Effector memory CD4-positive, alpha-beta T cell (primary cell): ENCODE results near the gene SLAMF6.

ENCODE experiments used
- DNase-seq, 3 donors: peaks; one replicate each; pipeline ENCODE4 v3.0.0-alpha.2; 2020
- H3K27ac ChIP-seq: 2 replicates; pipeline ENCODE4 v1.7.0; 2013; ENCODE audit warnings: mild to moderate bottlenecking, low read length, moderate library complexity; ENCODE audit not compliant: insufficient read depth, poor library complexity, severe bottlenecking
- H3K27me3 ChIP-seq: replicated peaks from 2 replicates; pipeline ENCODE4 v1.7.0; 2013; ENCODE audit warnings: mild to moderate bottlenecking, low read length; ENCODE audit not compliant: insufficient read depth, control insufficient read depth, poor library complexity, severe bottlenecking
- H3K36me3 ChIP-seq: 2 replicates; pipeline ENCODE4 v1.7.0; 2013; ENCODE audit warnings: mild to moderate bottlenecking, low read length, moderate library complexity; ENCODE audit not compliant: control insufficient read depth, insufficient read depth
- H3K4me1 ChIP-seq: 2 replicates; pipeline ENCODE4 v1.7.0; 2013; ENCODE audit warnings: low read length, mild to moderate bottlenecking; ENCODE audit not compliant: control insufficient read depth, insufficient read depth, poor library complexity, severe bottlenecking
- H3K4me3 ChIP-seq: 2 replicates; pipeline ENCODE4 v1.7.0; 2013; ENCODE audit warnings: low read length, low read depth, mild to moderate bottlenecking; ENCODE audit not compliant: insufficient read depth, poor library complexity, severe bottlenecking
- H3K9me3 ChIP-seq: 2 replicates; pipeline ENCODE4 v1.7.0; 2013; ENCODE audit warnings: mild to moderate bottlenecking, low read length, moderate library complexity; ENCODE audit not compliant: control insufficient read depth

SLAMF6 gene

DNA sequence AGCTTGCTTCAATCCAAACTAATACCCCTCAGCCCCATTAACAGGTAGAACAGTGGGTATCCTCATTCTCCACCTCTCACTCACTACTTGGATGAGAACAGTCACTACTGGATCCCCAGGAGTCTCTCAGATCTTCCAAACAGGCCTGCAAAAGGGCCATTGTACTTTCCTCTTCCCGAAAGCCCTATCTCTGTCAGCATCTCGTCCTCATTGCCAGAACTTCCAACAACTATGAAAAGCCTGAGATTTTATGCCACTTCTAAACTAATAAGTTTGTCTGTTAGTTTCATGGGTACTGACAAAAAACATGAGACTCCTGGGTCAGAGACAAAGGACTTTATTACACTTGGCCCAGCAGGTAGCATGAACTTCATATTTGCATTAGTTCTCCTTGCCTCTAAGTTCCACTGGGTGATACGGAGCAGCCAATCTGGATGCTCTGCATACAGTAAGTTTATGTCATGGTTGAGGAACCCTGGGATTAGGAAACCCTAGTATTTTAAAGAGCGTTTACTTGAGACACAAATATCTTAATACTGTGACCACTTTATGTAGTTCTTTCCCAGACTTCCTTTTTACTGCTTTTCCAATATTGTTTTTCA is 84.6 kb downstream of the SLAMF6 start:
- H3K4me1 ChIP-seq = peaks cover 11% of the 10 kb centered on the region
- no peaks in the 10 kb centered on the region for H3K9me3 ChIP-seq
- no peaks in the 10 kb centered on the region for H3K27me3 ChIP-seq
- H3K36me3 ChIP-seq = no peaks in the 10 kb centered on the region
- DNase-seq = no peak
- peak overlapping the region; percentile 74 for H3K27ac ChIP-seq
- peak overlapping the region; percentile 47 for H3K4me3 ChIP-seq

DNA sequence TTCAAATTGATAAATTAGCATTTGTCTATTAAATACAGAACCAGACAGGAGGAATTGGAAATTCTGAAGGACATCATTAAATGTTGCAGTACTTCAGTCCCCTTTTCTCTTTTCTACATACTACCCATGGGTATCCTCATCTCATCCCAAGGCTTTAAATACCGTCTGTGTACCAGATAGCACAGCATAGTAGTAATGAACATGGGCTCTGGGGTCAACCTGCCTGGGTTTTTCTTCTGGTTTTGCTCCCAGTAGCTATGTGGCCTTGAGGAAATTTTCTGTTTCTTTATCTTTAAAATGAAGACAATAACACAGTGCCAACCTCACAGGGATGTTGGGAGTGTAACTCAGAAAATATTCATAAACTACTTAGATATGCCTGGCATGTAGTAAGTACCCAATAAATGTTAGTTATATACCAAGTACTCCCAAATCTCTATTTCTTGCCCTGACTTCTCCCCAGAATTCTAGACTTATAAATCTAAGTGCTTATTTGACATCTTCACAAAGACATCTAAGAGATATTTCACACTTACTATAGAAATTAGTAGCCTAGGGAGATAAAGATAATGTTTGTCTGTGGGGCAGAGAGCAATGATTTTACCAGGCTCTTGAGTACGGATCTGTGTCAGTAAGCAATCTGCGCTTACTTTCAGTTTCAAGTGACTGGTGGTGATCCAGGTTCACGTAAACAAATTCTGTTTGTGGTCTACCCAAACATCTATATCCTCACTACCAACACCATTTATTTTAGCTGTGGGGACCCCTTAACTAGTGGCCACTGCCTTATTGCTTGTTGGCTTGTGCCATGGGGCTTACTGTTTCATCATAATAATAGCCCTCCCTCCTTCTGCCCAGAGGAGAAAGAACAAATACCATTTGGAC is 85.4 kb downstream of the SLAMF6 start:
- H3K4me3 ChIP-seq = peak overlapping the region; percentile 47
- DNase-seq = no peak
- H3K4me1 ChIP-seq = peaks cover 11% of the 10 kb centered on the region
- H3K9me3 ChIP-seq = no peaks in the 10 kb centered on the region
- H3K36me3 ChIP-seq = no peaks in the 10 kb centered on the region
- no peaks in the 10 kb centered on the region for H3K27me3 ChIP-seq
- H3K27ac ChIP-seq = peak overlapping the region; percentile 74

DNA sequence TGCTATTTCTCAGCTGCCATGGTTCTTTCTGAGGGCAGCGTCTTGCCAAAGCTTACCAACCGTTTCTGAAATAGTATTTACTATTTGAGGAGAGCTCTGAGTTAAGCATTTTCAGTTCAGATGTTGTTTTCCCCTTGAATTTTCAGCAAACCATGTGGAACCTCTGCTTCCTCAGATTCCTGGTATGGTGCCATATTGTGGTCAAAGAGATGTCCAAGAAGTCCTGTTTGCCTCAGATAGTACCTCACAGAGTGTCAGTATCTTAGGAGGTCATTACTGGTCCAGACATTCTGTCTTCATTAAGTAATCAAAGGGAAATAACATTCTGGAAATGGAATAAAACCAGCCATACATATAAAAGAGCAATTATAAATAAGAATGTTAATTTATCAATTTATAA is 86.1 kb downstream of the SLAMF6 start:
- Histone ChIP-seq H3K9me3 (no peaks in the 10 kb centered on the region), H3K27me3 (no peaks in the 10 kb centered on the region), H3K27ac (peak overlapping the region; percentile 74), H3K36me3 (no peaks in the 10 kb centered on the region), H3K4me1 (peaks cover 11% of the 10 kb centered on the region), H3K4me3 (no peak overlapping the region)
- DNase-seq = no peak
